Suprapubic skin (tissue), 3 donors: Measurements from ENCODE around the gene MPDU1.

ENCODE experiments used
- CTCF ChIP-seq, 2 donors: fragments of 200-600 bp in 1 of 2; fragments of 450-650 bp in 1 of 2; sonication (generic) in 1 of 2; IDR thresholded peaks; one replicate each; pipeline ENCODE4 v1.5.1; 2016 to 2019; ENCODE audit warnings: antibody characterized with exemption in 2 of 2, mild to moderate bottlenecking in 1 of 2, moderate library complexity in 1 of 2
- POLR2A ChIP-seq, 2 donors: fragments of 450-650 bp; IDR thresholded peaks; one replicate each; pipeline ENCODE4 v1.6.1; 2017; ENCODE audit warnings: antibody characterized with exemption in 2 of 2, mild to moderate bottlenecking in 2 of 2, moderate library complexity in 2 of 2

GRCh38 chr17:7590743-7591142 lies 7.1 kb downstream of the MPDU1 start:
- TF ChIP-seq CTCF (IDR thresholded peaks at IDR 0.05), result no peak
- no peak for TF ChIP-seq POLR2A (IDR thresholded peaks at IDR 0.05)
